Eye (tissue), 1 donor: ENCODE measurements around the gene PRKAR1B.
"Not testable (repeated sequence)": the region's sequence is repeated elsewhere in the genome, so short reads cannot be mapped to it uniquely, and the experiment has no call there.

Experiments
- DNase-seq: peaks from one replicate; pipeline ENCODE4 v3.0.0-alpha.2; 2015

Gene PRKAR1B

DNA sequence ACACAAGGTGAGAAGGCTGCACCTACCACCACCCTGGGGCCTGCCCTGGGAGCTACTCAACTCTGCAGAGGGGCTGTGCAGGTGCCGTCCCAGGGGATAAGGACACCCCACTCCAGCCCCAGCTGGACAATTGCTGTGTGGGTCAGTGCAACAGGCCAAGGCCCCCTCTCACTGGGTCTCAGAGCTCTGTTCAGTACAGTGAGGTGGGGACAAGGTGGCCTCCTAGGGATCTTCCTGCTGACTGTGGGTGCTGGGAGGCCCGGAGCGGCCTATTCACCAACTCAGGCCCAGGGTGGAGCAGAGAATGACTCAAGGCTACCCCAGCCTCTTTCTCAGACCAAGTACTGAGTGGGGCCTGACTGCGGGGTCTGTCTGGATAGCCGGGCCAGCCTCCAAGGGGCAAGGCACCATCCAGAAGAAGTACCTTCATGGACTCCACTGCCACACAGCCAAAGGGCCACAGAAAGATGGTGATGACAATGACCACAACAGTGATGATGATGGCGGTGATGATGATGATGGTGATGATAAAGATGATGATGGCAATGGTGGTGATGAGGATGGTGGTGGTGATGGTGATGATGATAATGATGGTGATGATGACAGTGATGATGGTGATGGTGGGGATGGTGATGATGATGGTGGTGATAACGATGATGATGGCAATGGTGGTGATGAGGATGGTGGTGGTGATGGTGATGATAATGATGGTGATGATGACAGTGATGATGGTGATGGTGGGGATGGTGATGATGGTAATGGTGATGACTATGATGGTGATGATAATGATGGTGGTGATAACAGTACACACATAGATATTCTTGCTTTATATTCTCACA, 60.4 kb downstream of the PRKAR1B start:
- no peak for DNase-seq

DNA sequence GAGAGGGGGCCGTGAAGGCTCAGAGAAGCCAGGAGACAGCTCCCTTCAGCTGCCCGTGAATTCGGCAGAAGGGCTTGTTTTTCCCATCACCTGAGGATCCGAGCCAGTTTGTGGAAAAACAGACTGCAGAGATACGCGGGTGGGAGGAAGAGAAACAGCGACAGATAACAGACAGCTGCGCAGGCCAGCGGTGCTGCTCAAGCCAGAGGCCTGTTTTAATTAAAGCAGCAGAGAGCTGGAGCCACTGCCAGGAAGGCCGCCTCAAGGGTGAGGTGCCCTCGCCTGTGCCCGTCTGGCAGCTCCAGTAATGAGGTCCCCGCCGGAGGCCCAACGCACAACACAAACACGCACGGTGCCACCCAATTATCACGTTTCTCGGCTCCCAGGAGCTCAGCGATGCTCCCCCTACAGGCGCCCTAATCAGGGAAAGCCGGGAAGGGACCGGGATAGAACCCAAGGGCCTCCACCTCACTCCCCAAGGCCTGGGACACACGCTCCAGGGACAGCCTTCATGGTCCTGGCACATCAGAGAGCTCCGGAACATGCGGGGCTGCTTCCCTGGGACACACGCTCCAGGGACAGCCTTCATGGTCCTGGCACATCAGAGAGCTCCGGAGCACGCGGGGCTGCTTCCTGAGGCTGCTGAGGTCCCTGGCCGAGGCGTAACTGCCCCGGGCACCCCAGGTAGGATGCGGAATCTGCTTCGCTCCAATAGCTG, 61.2 kb downstream of the PRKAR1B start:
- DNase-seq = no peak

DNA sequence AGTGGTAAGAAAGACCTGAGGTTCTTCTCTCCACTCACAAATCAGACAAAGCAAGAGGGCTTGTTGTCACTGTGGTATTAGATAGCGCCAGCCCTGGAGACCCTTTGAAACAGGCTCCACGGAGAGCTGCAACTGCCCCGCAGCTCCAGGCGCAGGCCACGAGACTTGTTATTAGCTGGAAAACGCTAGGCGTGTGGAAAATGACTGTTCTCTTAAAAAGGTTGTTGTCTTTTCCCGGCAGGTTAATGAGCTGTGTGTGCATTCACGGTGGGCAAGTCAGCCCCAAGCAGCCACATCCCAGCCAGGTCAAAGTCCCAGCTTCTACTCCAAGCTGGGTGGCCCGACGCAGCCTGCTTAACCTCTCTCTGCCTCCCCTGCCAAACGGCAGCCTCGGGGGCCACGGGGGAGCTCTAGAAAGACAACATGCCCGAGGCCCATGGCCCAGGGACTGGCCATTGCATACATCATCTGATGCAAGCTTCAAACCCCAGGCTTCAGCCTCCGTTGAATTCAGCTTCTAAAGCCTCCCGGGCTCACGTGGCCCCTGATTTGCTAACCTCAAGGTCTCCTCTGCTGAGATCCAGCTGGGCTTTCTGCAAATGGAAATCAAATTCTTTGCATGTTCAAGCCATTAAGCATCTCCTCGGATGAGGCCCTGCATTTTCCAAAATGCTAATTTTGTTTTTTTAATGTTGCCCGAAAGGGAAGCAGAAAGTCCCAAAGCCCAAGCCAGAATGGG, 61.9 kb downstream of the PRKAR1B start:
- peak; percentile 32 for DNase-seq

DNA sequence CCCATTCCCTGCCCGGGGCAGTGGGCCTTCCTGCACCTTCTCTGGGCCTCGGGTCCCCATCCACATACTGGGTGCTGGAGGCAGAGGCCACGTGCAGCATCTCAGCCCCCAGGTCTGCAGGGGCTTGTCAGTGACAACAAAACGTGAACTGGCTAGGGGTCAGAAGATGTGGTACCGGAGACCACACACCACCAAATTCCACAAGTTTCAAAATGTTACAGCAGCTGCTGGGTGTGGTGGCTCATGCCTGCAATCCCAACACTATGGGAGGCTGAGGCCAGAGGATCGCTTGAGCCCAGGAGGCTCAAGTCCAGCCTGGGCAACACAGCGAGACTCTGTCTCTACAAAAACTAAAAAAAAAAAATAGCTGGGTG, 62.7 kb downstream of the PRKAR1B start:
- no peak for DNase-seq

DNA sequence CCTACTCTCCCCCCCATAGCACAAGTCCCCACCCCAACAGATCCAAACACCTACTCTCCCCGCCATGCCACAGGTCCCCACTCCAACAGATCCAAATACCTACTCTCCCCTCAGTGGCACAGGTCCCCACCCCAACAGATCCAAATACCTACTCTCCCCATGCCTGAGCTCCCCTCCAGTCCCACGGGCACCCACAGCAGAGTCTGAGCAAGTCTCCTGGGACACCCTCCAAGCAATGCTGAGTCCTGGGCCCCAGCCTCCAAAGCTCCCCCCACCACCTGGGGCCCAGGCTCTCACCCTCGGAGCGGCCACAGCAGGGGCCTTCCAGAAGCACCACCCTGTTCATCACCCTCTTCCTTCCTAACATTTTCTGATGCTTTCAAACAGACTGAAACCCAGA, 64.5 kb downstream of the PRKAR1B start:
- DNase-seq = no peak

DNA sequence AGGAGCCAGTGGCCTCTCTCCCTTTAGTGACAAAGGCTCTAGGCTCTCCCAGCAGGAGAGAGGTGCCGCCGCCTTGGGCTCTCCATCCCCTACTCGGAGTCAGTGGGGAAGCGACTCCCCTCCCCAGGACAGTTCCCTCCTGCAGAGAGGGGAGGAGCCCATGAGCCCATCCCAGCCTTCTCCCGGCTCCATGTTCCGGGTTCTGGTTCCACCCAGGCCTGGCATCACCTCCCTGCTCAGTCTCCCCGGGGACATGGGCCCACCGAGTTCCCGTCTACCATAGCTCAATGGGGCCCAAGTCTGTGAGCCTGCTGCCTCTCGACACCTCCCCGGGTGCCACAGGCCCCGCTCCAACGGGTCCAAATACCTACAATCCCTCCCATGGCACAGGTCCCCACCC, 67.1 kb downstream of the PRKAR1B start:
- DNase-seq = no peak

DNA sequence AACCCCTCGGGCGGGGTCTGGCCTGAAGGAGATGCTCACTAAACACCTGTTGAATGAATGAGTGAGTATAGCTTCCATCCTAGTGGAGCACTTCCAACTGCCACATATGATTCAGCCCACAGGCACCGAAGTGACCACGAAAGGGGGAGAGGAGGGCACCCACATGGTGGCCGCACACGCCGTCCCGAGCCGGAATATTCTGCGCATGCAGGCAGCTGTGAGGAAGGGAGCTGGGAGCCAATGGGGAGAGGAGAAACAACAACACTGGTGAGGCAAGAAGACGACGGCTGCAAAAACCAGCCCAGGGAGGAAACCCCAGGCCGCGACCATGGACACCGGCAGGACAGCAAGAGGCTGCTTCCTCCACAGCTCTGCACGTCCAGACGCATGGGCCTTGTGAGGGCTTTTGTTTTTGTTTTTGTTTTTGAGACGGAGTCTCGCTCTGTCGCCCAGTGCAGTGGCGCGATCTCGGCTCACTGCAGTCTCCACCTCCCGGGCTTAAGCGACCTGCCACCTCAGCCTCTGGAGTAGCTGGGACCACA, 67.7 kb downstream of the PRKAR1B start:
- DNase-seq = no peak

DNA sequence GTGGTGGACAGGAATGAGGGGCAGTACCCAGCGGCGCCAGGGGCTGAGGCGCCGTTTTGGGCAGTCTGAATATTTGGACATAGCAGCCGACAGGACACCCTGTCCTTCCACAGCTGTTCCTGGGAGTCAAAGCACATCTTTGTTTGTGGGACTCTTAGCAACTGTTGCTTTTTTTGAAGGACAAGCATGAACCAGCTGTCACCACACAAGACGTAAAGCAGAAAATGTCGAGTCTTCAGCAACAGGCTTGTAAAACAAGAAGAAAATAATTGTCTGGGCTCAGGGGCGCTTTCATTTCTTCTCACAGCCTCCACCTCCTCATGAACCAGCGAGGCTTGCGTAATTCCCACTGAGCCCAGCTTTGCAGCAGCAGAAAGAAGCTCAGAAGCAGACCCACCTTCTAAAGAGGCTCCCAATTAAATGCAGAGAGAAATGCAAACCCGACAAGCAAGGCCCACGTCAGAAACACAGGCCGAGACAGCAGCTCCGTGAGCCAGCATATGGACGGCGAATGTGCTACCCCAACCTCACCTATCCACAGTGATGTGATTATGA, 69.4 kb downstream of the PRKAR1B start:
- peak; percentile 43 for DNase-seq

DNA sequence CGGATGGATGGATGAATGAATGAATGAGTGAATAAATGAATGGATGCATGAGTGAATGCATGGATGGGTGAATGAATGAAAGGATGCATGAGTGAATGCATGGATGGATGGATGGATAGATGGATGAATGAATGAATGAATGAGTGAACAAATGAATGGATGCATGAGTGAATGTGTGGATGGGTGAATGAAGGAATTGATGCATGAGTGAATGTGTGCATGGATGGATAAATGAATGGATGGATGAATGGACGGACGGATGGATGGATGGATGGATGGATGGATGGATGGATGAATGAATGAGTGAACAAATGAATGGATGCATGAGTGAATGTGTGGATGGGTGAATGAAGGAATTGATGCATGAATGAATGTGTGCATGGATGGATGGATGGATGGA, 70.1 kb downstream of the PRKAR1B start:
- DNase-seq = not testable (repeated sequence)

DNA sequence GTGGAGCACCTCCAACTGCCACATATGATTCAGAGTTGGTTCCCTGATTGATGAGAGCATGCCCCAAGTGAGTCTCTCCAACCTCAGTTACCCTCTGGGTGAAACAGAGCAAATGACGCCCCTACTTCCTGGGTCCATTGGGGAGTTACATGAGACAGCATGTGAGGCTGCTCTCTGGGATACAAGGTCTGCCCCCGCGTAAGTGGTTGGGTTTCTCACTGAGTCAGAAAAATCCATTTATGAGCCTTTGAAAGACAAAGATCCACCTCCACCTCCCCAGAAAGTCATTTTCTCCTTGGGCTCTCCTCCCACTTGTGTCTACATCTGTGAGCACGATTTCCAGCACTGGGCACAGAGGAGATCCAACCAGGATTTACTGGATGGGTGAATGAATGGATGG, 71.3 kb downstream of the PRKAR1B start:
- no peak for DNase-seq

DNA sequence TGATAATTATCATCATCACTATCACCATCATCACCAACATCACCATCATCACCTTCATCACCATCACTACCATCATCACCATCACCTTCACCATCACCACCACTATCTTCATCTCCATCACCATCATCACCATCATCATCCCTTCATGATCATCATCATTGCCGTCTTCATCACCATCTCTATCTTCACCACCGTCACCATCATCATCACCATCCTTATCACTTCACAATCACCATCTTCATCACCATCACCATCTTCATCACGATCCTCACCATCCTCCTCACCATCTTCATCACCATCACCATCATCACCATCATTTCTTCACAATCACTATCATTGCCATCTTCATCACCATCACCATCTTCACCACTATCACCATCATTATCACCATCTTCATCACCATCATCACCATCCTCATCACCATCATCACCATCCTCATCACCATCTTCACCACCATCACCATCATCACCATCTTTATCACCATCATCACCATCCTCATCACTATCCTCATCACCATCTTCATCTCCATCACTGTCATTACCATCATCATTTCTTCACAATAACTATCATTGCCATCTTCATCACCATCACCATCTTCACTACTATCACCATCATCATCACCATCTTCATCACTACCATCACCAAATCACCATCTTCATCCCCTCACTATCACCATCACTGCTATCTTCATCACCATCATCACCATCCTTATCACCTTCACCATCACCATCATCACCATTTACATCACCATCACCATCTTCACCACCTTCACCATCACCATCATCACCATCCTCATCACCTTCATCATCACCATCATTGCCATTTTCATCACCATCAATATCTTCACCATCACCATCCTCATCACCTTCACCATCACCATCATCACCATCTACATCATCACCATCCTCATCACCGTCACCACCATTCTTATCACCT, 73.0 kb downstream of the PRKAR1B start:
- DNase-seq = no peak

DNA sequence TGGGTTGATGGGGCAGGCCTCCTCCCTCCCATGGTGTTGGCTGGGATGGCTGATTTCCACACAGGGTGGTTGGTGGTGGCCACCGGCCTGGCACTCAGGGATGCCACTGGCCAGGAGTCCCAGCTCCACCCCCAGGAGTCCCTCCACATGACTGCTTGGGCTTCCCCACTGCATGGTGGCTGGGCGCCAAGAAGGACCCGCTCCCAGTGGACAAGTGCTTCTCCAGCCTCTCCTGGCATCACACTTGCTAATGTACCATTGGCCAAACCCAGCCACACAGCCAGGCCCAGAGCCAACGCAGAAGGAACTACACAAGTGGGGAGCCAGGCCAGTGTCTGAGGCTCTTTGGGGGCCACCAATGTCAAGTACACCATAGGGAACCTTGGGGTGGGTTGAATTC, 74.2 kb downstream of the PRKAR1B start:
- DNase-seq = no peak

DNA sequence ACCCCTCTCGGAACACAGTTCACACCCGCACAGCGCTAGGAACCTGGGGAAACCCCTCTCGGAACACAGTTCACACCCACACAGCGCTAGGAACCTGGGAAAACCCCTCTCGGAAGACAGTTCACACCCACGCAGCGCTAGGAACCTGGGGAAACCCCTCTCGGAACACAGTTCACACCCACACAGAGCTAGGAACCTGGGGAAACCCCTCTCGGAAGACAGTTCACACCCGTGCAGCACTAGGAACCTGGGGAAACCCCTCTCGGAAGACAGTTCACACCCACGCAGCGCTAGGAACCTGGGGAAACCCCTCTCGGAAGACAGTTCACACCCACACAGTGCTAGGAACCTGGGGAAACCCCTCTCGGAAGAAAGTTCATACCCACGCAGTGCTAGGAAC, 74.9 kb downstream of the PRKAR1B start:
- not testable (repeated sequence) for DNase-seq

DNA sequence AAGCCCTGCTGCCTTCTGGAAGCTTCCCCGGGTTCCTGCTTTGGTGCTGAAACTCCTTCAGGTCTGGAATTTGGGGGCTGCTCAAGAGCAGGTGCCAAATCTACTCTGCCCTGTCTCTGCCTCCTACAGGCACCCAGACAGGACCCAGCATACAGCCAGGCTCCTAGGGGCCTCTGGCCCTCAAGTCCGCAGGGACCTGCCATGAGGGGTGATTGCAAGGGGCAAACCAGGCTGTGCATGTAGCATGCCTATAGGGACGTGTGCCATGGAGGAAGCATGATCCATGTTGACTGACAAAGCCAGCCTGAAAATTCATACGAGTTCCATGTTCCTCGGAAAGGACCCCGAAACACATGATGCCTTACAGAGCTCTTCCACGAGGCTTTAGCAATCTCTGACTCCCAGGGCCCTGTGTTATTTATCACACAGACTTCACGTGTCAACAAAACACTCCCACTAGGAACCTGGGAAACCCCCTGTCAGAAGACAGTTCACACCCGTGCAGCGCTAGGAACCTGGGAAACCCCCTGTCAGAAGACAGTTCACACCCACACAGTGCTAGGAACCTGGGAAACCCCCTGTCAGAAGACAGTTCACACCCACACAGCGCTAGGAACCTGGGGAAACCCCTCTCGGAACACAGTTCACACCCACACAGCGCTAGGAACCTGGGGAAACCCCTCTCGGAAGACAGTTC, 75.9 kb downstream of the PRKAR1B start:
- DNase-seq = no peak

DNA sequence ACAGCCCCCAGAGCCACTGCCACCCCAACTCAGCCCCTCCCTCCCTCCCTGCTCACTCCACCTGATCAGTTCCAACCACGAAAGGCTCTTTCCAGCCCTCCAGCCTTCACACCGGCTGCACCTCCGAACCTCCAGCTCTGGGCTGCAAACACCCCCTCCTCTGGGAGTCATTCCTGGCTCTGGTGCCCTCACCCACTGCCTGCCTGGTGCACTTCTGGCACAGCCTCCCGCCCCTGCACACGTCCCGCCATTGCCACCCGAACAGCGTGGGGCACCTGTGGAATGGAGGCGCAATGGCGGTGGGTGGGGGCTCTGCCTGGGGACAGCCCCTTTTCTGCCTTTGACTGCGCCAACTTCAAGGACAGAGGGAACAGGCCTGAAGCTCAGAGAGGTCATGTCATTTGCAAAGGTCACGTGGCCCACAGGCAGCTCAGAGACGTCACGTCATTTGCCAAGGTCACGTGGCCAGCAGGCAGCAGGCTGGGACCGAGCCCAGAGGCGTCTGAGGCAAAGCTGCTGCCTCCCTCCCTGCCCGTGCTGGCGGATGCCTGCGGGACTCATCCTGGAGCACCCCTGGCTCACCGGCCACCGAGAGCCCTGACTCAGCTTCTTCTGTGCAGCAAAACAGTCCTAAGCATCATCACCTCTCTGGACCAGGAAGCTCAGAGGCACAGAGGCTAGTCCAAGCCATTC, 76.6 kb downstream of the PRKAR1B start:
- no peak for DNase-seq

DNA sequence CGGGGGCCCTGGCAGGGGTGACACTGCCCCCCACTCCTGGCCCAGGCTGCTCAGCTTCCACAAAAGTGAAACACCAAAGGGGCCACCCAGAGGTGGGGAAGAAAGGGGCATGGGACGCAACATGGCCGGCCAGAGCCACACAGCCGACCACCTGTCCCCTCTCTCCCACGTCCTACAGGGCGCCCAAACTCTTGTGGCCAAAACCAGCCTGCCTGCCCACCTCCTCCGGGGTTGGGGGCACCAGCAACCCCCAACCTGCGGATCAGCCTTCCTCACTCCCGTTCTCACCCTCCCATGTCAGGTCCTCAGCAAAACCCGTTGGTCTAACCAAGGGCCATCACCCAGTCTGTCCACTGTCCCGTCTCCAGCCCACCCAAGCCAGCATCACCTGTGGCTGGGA, 80.1 kb downstream of the PRKAR1B start:
- no peak for DNase-seq

DNA sequence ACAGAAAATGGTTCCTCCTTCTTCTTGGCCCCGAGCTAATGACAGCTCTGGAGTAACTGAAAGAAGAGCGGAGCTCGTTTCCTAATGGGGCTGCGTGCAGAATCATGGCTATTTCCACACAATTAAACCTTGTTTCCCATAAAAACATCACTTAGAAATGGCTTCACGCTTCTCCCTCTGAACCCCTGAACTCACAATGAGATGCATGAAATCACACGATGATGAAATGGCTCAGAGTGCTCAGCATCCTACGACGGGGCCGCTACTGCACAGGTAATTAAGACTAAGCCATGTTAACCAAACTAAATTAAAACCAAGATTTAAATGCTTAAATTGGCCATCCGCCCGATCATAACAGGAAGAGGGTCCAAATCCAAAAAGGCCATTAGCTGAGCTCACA, 80.6 kb downstream of the PRKAR1B start:
- DNase-seq = no peak

DNA sequence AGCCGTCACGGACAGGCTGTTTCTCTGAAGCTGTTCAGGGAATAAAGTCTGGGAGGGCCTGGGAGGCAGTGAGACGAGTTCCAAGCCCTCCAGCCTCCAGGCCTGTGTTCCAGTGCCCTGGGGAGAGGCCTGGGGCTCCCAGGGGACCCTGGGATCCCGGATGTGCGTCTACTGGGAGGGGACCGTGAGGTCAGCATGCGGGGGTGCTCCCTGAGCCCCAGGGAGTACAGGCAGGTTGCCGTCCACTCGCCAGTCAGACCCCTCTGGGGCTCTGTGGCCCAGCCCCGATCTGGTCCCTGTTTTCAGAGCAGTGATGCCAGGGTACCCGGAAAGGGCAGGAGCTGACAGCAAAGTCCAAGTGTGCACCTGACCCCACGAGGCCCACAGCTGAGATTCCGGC, 81.5 kb downstream of the PRKAR1B start:
- DNase-seq = no peak

DNA sequence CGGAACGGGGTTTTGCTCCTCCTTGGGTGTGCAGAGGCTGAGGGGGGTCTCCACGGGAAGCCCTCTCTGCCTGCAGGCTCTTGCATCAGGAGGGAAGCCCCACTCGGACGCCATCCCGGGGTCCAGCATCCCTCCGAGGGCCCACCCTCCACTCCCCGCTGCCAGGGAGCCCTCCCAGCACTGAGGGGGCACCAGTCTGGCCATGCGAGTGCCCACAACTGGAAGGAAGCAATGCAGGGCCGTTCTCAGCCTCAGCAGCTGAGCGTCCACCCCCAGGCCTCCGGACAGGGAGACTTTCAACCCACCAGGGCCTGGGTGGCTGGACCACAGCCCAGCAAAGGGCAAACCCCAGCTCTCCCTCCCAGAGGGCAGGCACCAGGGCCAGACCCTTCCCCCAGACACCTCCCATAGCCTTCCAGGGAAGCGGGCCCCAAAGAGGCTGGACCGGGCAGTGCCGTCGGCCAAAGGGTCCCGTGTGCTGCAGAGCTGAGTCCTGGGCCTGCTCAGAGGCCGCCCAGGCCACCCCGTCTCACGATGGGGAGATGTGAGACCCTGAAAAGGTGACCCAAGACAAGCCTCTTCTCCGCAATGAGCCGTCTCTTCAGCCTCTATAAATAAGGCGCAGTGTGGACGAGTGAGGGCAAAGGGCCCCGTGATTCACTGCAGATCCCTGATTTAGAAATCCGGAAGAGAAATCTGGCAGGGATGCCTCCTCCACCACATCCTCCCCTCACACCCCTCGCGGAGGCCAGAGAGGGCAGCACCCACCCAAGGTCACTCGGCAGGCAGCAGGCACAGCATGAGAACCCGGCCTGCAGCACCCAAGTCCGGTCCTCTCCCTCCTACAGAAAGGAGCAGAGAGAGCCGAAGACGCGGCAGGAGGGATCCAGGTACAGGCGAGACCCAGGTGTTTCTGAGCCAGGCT, 82.4 kb downstream of the PRKAR1B start:
- DNase-seq = no peak

DNA sequence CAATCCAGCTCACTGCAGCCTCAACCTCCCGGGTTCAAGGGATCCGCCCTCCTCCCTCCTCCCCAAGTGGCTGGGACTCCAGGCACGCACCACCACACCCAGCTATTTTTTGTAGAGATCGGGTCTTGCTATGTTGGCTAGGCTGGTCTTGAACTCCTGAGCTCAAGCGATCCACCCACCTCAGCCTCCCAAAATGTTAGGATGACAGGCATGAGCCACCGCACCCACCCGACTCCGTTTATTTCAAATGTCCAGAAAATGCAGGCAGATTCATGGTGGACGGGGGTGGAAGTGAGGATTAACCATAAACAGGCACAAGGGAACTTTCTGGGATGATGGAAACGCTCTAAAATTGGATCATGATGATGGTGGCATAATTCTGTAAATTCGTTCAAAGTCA, 85.1 kb downstream of the PRKAR1B start:
- no peak for DNase-seq
